HG02588 (cell line): Measurements from ENCODE around the gene ZDHHC14.
"Not testable (repeated sequence)": the region's sequence is repeated elsewhere in the genome, so short reads cannot be mapped to it uniquely, and the experiment has no call there.

Source experiments
- ATAC-seq: cut with Tn5 transposase; IDR thresholded peaks from one replicate; pipeline ENCODE4 v1.9.1; 2021; ENCODE audit warnings: mild to moderate bottlenecking, moderate library complexity; ENCODE audit not compliant: unreplicated experiment

Gene ZDHHC14

DNA sequence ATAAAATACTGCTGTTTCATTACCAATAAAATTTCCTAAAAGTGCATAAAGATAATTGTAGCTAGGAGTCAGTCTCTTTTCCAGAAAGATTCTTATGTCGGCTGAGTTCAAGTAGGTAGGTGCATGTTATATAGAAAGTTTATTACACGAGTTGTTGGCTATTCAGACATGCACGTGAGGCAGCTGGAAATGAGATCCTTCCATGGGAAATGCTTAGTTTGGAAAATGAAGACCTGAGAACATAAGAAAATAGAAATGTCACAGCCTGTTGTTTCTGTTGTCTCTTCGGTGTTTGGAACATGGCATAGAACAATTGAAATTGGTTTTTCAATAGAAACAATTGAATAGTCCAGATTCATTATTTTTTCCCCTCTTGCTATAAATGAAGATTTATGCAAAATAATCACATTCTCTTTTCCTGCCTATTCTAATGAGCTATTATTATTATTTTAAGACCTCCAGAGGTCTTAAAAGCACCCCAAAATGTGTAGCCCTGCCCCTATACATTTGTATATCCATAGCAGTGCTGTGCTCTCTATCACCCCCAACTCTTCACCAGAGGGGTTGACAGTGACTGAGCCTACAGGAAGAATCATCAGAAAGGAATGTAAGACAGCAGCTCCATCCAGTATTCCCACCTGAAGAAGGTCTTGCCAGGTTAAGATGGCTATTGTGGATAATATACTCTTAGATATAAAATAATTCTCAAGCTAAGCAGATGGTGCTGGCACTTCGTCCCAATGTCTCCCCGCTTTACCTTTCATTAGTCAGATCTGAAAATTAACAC is 82.2 kb downstream of the ZDHHC14 start:
- no peak for ATAC-seq

DNA sequence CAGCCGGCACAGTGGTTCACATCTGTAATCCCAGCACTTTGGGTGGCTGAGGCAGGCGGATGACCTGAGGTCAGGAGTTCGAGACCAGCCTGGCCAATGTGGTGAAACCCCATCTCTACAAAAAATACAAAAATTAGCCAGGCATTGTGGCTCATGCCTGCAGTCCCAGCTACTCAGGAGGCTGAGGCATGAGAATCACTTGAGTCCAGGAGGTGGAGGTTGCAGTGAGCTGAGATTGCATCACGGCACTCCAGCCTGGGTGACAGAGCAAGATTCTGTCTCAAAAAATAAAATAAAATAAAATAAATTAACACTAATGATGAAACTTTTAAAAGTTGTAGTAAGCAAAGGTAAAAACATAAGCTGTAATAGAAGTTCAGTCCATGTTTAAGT is 82.7 kb downstream of the ZDHHC14 start:
- ATAC-seq = not testable (repeated sequence)

DNA sequence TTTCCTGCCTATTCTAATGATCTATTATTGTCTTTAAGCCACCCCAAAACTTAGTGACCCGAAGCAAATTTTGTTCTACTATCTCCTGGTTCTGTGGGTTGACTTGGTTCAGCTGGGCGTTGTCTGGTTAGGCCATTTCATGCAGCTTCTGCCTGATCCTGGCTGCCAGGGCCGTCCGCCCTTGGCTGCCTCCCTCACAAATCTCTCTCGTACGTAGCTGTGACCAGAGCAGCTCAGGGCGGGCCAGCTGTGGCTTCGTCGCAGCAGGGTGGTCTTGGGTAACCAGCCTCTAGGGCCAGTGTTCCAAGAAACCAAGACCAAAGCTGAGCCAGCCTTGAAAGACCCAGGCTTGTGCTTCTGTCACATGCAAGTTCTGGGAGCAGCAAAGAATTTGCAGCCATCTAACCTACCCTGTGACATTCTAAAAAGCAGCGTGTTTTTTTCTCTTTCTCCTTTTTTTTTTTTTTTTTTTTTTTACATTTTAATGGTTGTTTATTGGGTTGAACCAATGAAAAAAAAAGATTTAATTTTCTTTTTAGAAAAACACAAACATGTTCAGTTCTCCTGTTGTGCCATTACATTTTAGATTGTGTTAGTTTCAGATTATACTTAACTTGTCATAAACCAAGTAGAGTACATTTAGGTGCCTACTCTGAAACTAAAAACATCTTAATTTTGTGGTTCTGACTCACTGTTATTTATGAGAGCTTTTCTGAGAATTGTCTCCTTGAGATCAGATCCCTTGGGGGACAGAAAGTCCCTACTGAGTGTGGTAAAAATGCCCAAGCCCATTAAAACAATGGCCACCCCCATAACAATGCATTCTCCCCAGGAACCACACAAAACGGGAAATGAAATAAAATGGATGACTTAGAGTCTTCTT is 83.9 kb downstream of the ZDHHC14 start:
- ATAC-seq = peak; percentile 36

DNA sequence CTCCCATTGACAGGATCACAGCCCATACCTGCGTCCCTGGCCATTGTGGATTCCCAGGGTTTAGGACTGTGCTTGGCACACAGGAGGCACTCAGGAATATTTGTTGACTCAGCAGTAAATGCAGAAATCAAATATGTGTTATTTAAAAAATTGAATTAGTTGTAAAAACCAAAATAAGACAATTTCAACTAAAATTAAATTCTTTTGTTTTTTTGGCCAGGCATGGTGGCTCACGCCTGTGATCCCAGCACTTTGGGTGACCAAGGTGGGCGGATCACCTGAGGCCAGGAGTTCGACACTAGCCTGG is 85.3 kb downstream of the ZDHHC14 start:
- ATAC-seq = no peak

DNA sequence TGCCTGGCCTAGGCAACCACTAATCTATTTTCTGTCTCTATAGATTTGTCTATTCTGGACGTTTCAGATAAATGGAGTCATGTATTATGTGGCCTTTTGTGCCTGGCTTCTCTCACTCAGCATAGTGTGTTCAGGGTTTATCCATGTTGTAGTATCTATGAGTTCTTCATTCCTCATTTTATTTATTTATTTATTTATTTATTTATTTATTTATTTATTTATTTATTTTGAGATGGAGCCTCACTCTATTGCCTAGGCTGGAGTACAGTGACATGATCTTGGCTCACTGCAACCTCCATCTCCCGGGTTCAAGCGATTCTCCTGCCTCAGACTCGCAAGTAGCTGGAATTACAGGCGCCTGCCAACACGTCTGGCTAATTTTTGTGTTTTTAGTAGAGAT is 86.3 kb downstream of the ZDHHC14 start:
- ATAC-seq = not testable (repeated sequence)

DNA sequence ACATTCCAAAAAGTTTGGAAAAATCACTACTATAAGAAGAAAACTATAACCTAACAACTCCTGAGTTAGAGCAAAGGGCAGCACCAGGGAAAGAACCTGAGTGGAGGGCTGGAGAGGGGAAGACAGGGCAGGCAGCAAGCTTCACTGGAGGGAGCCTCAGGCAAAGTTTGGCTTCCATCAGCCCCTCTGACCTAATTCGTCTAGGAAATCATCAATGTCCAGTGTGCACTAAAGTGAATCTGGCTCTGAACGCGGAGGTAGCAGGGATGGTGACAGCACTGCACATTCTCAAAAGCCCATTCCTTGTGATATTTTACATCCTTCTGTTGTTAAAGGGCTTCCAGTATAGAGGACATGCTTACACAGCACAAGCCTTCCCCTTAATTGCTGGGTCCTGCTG is 87.1 kb downstream of the ZDHHC14 start:
- no peak for ATAC-seq

DNA sequence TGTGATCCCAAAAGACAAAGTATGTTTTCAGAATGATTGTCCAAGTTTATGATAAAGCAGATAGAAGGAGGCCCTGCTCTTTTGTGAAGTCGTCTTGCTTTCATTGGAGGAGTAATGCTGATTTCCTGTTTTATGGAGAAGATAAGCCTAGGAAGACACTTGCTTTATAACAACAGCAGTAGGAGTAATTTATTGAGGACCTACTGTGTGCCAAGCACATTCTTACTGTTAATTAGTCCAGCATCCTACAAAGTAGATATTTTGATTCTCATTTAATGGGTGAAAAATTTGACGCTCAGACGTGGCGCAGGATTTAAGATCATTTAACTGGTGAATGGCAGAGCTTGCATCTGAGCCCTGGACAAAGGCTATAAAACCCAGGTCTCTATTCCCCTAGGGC is 87.6 kb downstream of the ZDHHC14 start:
- ATAC-seq = no peak

DNA sequence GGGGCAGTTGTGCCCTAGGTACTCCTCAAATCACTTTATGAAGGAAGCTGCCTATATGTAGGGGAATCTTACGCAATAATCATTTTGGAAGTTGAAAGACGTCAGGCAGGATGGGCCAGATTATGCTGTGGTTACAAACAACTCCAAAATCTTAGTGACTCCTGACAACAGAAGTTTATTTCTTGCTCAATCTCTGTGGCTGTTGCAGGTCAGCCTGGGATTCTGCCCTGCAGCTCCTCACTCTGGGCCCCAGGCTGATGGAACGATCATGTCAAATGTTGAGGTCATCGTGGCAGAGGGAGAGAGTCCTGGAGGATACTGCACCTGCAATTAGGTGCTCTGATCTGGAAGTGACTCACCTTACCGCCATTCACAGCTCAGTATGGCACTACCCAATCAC is 88.4 kb downstream of the ZDHHC14 start:
- no peak for ATAC-seq

DNA sequence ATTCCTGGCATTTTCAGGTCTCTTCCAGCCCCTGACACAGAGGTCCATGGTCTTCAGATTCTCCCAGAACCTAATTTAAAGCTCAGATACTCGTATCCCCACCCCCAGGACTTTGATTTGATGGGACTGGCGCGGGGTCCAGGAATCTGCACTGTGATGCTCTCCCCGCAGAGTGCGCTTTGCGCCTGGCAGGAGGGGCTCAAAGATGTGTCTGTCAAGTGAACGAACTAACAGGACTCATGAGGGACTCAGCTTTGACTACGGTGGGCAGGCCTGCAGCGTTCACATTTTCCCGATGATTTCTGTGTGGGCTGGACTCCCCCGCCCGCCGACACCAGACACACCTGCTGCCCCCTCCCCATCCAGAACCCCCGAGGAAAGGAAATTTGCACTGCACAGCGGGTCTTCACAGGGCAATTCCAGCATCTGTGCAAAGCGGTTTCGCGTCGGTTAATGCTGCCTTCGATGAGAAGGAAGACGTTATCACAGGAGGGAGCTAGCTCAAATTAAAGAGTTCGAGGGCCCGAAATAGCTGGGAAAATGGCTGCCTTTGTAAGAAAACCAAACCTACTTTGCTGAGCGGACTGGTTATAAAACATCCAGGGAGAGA is 90.2 kb downstream of the ZDHHC14 start:
- no peak for ATAC-seq

DNA sequence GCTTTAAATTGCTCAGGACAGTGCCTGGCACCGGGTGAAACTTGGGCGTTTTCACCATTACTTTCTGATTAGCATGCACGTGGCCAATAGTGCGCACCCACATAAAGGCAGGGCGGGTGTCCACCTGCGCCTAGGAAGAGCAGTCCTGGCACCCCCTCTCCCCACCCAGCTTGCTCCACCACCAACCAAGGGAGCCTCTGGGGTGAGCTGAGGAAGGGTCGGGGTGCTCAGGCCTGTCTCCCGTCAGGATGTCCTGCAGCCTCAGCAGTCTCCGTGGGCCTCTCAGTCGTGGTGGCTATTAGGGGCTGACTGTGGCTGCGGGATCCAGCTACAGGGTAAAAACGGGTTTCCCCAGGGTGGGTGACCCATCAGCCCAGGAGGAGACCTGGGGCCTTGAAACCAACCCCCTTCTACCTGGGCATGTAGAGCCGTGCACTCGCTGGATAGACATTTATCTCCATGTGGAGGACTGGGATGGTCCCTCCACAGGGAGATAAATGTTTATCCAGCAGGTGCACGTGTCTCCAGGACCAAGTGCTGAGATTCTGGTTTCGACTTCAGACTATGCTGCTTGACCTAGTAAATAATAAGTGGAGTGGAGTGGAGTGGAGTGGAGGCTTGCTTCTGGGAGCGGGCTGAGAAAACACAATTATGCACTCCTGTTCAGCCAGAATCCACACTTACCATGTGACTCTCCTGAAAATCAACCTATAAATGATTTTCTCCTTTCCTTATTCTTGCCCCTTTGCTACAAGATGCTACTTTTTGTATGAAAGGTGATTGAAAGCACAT is 91.1 kb downstream of the ZDHHC14 start:
- ATAC-seq = no peak

DNA sequence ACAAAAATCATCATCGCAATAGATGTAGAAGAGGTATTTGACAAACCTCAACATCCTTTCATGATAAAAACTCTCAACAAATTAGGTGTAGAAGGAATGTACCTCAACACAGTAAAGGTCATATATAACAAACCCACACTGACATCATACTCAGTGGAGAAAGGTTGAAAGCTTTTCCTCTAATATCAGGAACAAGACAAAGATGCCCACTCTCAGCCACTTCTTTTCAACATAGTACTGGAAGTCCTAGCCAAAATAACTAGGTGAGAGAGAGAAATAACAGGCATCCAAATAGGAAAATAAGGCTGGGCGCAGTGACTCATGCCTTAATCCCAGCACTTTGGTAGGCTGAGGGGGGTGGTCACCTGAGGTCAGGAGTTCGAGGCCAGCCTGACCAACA is 95.8 kb downstream of the ZDHHC14 start:
- no peak for ATAC-seq

DNA sequence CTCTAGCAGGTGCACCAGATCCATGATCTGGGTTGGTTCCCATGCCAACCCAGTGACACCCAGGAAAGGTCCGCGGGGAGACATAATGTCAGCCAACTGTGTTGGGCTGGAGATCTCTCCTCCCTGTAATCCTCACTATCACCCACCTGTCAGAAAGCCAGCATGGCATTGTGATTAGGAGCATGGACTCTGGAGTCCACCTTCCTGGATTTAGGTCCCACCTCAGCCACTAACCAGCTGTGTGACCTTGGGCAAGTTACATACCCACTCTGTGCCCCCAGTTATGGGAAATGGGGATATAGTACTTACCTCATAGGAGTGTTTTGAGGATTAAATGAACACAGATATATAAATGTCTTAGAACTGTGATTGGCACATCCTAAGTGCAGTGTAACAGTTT is 97.9 kb downstream of the ZDHHC14 start:
- ATAC-seq = no peak

DNA sequence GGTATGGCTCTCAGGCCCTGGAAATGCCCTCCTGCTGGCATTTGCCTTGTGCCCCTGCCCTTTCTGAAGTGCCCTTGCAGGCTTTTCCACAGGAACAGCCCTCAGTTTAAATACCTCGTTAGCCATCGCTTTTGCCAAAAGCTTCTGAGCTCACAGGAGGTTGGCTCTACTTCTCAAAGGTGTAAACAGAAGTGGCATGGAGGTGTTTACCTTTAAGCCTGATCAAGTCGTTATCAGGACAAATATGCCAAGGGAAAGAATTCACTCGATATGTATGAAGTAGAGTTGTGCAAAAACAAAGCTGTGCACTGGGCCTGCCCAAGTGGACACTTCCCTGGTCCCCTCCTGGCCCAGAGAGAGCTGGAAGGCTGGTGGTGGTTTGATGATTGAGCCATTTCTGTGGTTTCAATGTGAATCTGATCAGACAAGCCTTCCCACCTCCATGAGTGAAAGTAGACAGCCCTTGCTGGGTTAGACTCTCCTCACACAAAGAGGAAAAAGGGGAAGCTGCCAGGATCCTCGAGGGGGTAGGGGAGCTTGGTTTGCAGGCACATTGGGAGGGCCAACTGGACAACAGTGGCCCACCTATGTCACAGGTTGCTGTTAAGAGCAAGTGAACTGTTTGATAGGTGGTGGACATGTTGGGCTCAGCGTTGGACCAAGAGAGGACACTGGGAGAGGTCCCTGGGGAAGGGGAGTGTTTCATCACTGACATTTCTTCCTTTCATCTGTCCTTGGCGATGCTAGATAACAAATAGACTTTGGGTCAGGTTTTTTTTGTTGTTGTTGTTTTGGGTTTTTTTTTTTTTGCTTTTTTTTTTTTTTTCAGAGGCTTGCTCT is 98.7 kb downstream of the ZDHHC14 start:
- ATAC-seq = no peak

DNA sequence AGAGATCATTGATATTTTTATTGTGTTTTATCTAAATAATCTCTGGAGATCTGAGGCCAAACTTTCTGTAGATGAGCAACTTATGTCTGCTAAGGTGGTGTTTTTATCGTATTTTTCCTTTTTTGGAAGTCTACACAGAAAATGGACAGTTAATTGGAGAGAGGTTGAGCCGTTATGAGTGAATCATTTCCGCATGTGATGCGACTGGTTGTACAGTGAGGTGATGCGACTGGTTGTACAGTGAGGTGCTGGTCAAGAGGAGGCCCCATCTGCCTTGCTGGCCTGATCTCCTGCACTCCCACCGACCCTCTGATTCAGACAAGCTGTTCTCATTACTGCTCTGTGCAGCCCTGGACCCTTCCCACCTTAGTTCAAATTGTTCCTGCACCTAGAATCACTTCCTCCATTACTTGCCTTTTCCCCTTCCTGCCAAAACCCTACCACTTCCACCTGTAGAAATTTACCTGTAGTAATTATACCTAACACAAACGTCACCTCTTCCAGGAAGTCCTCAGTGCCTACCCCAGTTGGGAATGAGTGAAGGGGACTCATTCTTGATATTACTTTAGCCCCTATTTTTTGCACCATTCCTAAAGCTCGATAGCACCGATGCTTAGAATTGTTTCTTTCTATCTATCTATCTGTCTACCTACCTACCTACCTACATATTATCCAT is 100.3 kb downstream of the ZDHHC14 start:
- ATAC-seq = no peak

DNA sequence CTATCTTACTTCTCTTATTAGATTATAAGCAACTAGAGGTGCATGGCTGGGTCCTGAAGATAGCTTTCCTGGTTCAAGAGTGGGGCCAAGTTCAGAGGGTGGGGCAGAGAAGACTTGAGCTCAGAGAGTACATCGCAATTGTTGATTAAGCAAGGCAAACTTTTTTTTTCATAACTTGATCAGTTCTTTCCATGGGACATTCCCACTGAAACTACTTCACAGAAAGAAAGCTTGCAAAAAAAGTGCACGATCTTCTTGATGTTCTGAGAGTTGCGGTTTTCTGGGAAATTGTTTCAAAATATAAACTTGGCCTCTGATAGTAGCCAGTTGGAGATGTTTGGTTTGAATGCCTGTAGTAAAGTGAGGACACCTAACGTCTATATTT is 100.9 kb downstream of the ZDHHC14 start:
- no peak for ATAC-seq

DNA sequence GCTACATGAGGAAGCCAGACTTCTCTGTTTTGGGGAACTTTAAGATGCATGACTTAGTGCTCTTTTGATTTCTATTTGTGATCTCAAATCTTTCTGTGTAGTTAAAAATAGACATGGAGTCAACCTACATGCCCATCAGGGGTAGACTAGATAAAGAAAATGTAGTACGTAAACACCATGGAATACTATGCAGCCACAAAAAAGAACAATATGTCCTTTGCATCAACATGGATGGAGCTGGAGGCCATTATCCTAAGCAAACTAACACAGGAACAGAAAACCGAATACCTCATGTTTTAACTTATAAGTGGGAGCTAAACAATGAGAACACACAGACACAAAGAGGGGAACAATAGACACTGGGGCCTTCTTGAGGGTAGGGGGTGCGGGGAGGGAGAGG is 102.8 kb downstream of the ZDHHC14 start:
- no peak for ATAC-seq

DNA sequence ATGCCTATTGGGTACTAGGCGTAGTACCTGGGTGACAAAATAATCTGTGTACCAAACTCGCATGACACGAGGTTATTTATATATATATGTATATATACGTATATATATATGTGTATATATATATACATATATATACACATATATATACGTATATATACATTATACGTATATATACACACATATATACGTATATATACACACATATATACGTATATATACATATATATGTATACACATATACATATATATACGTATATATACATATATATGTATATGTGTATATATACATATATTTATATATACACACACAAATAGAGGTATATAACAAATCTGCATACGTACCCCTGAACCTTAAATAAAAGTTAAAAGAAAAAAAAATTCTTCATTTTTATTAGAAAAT is 103.2 kb downstream of the ZDHHC14 start:
- ATAC-seq = no peak

DNA sequence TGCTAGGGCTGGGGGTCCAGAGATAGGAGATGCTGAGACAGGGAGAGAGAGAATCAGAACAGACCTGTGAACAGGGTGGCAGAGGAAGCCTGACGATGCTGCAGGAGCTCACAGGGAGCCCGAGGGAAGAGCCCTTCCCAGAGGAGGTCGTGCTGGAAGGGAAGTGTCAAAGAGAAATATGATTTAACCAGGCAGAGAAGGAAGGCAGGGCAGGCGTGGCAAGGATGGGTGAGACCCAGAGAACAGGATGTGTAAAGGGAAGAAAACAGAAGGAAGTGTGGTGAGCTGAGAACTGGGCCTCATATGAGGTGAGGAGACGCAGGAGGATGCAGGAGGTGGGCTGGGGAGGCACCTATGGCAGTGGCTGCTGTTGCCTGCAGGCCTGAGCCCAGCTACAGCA is 105.6 kb downstream of the ZDHHC14 start:
- no peak for ATAC-seq

DNA sequence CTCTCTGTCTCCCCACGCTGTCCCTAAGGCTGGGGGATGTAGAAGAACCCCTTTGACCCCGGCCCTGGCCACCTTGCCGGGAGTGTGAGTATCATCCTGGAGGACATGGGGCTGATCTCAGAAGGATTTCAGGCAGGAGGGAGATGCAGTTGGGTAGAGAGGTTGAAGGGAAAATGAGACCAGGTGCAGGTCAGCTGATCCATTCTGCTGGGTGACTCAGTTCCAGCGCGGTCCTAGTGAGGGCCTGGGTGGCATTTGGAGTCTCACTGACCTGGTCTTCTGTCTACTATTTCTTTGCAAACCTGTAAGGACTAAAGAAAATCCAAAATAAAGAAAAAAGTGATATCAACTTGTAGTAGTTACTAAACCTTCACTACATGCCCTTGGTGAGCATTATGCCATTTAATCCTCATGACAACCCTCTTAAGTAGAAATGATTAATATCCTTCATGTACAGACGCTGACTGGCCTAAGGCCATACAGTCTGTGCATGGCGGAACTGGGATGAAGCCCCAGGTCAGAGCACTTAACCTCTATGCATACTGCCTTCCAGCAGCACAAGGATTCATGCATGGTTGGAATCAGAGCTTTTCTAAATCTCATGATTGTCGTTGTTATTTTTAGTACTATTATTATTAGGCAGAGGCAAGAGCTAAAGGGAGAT is 106.3 kb downstream of the ZDHHC14 start:
- no peak for ATAC-seq
